Caco-2 (cell line): ENCODE results near the gene CAPZA1. TPM values are rescaled to one million over a fixed set of nuclear protein-coding genes. Genes with fewer than 3 reads are reported as not detected.

Source experiments
- BruUV-seq: library from RNA; stranded (reverse); fragments of 400-500 nt; replicated peaks from 2 replicates; lab custom pipeline; 2021; lab: Mats Ljungman, UMichigan
- CTCF ChIA-PET: fragments of 300-600 bp; sonication (Branson Sonifier 250); formaldehyde crosslinking; loops from one replicate; lab custom pipeline; 2022; ENCODE audit warnings: antibody characterized with exemption; lab: Charles Lee
- POLR2A ChIA-PET: fragments of 300-600 bp; sonication (Branson Sonifier 250); formaldehyde crosslinking; loops from one replicate; lab custom pipeline; 2022; ENCODE audit warnings: antibody characterized with exemption; lab: Charles Lee
- DNase-seq, 2 experiments: peaks; one replicate each; pipeline versions ENCODE4 v3.0.0 to v3.0.0-alpha.2; 2020 to 2022
- H3K27me3 ChIP-seq: replicated peaks from 2 replicates; pipeline ENCODE4 v1.6.0; 2011; ENCODE audit warnings: low read length; ENCODE audit not compliant: control insufficient read depth, insufficient read depth
- H3K36me3 ChIP-seq: 2 replicates; pipeline ENCODE4 v1.5.1; 2011; ENCODE audit warnings: low read length; ENCODE audit not compliant: control insufficient read depth, insufficient read depth
- H3K4me1 ChIP-seq: fragments of 250-450 bp; sonication (Bioruptor Pico); 2 replicates; pipeline ENCODE4 v1.5.1; 2020; ENCODE audit warnings: mild to moderate bottlenecking
- H3K4me3 ChIP-seq: 2 replicates; pipeline ENCODE4 v1.5.1; 2011; ENCODE audit warnings: low read depth, mild to moderate bottlenecking, control low read depth, low read length
- H3K9me3 ChIP-seq: fragments of 250-450 bp; sonication (Bioruptor Pico); 2 replicates; pipeline ENCODE4 v1.5.1; 2020; ENCODE audit warnings: mild to moderate bottlenecking, moderate library complexity
- H3K27ac Mint-ChIP-seq: one replicate; pipeline ENCODE4 v1.8.0; 2022; ENCODE audit warnings: mixed read lengths; ENCODE audit not compliant: unreplicated experiment
- H3K27me3 Mint-ChIP-seq: one replicate; pipeline ENCODE4 v1.8.0; 2022; ENCODE audit warnings: mixed read lengths; ENCODE audit not compliant: insufficient read depth, unreplicated experiment
- H3K36me3 Mint-ChIP-seq: one replicate; pipeline ENCODE4 v1.8.0; 2022; ENCODE audit warnings: mild to moderate bottlenecking, mixed read lengths; ENCODE audit not compliant: insufficient read depth, unreplicated experiment
- H3K4me1 Mint-ChIP-seq: one replicate; pipeline ENCODE4 v1.8.0; 2022; ENCODE audit warnings: low read depth, mixed read lengths; ENCODE audit not compliant: unreplicated experiment
- H3K4me3 Mint-ChIP-seq: one replicate; pipeline ENCODE4 v1.8.0; 2022; ENCODE audit warnings: mild to moderate bottlenecking, moderate library complexity, mixed read lengths; ENCODE audit not compliant: unreplicated experiment
- H3K9me3 Mint-ChIP-seq: one replicate; pipeline ENCODE4 v1.8.0; 2022; ENCODE audit warnings: mixed read lengths; ENCODE audit not compliant: unreplicated experiment
- intact Hi-C: fragments of 100-400 bp; cut with micrococcal nuclease; formaldehyde crosslinking; loops from one replicate; pipeline ENCODE4 v1.10.0; 2022; ENCODE audit not compliant: unreplicated experiment
- total RNA-seq: library from RNA; stranded (reverse); gene quantifications from 2 replicates; pipeline ENCODE4 v1.2.3, GENCODE V29; 2022
- TF ChIP-seq, protein P1 (sequence below), 2 experiments: fragments of 200-600 bp in 1 of 2; IDR thresholded peaks; 1 replicate in 1 of 2; 2 replicates in 1 of 2; pipeline versions ENCODE4 v1.5.1 to v1.8.0; 2011 to 2022; ENCODE audit warnings: antibody characterized with exemption in 1 of 2, control low read depth in 1 of 2, inconsistent platforms in 1 of 2, low read depth in 1 of 2, low read length in 1 of 2, mild to moderate bottlenecking in 1 of 2, moderate library complexity in 1 of 2; ENCODE audit not compliant: insufficient read depth in 1 of 2, severe bottlenecking in 1 of 2, unreplicated experiment in 1 of 2

The CAPZA1 gene
- total RNA-seq, 1 experiment from 2014 or later, result 82.4 TPM

DNA sequence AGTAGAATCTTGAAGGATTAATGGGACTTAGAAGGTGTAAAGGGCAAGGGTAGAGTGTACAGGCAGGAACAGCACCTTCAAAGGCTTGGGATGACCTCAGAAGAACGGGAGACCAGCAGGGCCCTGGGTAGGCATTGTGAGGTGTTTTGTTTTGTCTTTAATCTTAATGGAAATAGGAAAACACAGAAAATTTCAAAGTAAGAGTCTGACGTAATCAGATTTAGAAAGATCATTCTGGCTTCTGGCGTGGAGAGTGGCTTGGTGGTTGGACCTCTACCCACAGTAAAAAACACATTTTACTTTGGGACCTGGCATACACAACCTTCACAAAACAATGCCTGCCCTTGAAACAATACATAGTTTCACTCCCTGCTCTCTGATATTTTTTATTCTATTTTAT lies 59.0 kb downstream of the CAPZA1 start:
- POLR2A ChIA-PET, result no interaction called here
- no TSS peak for BruUV-seq
- Mint-ChIP-seq H3K27me3 (no peaks in the 10 kb centered on the region), H3K27ac (no peak overlapping the region), H3K9me3 (no peaks in the 10 kb centered on the region), H3K4me1 (peaks cover 13% of the 10 kb centered on the region), H3K4me3 (no peak overlapping the region), H3K36me3 (peaks cover 18% of the 10 kb centered on the region)
- DNase-seq, result no peak
- Histone ChIP-seq H3K4me3 (no peak overlapping the region), H3K9me3 (no peaks in the 10 kb centered on the region), H3K4me1 (peaks cover 8% of the 10 kb centered on the region; the same call in 1 of the 2 replicates), H3K27me3 (no peaks in the 10 kb centered on the region), H3K36me3 (no peaks in the 10 kb centered on the region)
- TF ChIP-seq, protein P1, sequence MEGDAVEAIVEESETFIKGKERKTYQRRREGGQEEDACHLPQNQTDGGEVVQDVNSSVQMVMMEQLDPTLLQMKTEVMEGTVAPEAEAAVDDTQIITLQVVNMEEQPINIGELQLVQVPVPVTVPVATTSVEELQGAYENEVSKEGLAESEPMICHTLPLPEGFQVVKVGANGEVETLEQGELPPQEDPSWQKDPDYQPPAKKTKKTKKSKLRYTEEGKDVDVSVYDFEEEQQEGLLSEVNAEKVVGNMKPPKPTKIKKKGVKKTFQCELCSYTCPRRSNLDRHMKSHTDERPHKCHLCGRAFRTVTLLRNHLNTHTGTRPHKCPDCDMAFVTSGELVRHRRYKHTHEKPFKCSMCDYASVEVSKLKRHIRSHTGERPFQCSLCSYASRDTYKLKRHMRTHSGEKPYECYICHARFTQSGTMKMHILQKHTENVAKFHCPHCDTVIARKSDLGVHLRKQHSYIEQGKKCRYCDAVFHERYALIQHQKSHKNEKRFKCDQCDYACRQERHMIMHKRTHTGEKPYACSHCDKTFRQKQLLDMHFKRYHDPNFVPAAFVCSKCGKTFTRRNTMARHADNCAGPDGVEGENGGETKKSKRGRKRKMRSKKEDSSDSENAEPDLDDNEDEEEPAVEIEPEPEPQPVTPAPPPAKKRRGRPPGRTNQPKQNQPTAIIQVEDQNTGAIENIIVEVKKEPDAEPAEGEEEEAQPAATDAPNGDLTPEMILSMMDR (IDR thresholded peaks at IDR 0.05; ENCODE audit: insufficient read depth in 1 of 2, low read depth in 1 of 2, low read length in 1 of 2, severe bottlenecking in 1 of 2, unreplicated experiment in 1 of 2), result no peak
- CTCF ChIA-PET, result no interaction called here
- intact Hi-C loops, result no loop called here

DNA sequence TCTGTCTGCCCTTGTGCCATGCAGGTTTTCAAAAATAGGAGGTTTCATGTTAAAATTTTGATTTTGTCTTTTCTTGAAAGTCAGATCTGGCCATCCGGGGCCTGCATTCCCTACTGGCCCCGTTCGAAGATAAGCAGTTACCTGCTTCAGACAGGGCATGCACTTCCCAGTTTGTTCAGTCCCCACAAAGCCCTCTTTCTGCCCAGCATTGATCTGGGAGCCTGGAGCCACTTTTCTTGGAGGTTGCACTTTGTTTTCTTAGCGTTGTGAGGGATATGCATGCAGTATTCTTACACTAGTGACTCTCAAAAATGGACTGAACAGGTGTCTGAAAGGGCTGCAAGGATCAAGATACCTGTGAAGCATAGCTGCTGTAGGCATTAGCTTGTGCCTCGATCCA lies 66.3 kb downstream of the CAPZA1 start:
- H3K36me3 ChIP-seq, result no peaks in the 10 kb centered on the region
- H3K4me3 ChIP-seq, result no peak overlapping the region
- Mint-ChIP-seq H3K36me3 (peaks cover 20% of the 10 kb centered on the region), H3K9me3 (no peaks in the 10 kb centered on the region), H3K4me3 (no peak overlapping the region), H3K27ac (no peak overlapping the region), H3K4me1 (peaks cover 10% of the 10 kb centered on the region), H3K27me3 (no peaks in the 10 kb centered on the region)
- H3K9me3 ChIP-seq, result no peaks in the 10 kb centered on the region
- no TSS peak for BruUV-seq
- POLR2A ChIA-PET, result no interaction called here
- TF ChIP-seq, protein P1 (IDR thresholded peaks at IDR 0.05; ENCODE audit: insufficient read depth in 1 of 2, low read depth in 1 of 2, low read length in 1 of 2, severe bottlenecking in 1 of 2, unreplicated experiment in 1 of 2), result no peak
- CTCF ChIA-PET, result no interaction called here
- H3K27me3 ChIP-seq, result no peaks in the 10 kb centered on the region
- DNase-seq, result no peak
- no peaks in the 10 kb centered on the region for H3K4me1 ChIP-seq
- intact Hi-C loops, result no loop called here

DNA sequence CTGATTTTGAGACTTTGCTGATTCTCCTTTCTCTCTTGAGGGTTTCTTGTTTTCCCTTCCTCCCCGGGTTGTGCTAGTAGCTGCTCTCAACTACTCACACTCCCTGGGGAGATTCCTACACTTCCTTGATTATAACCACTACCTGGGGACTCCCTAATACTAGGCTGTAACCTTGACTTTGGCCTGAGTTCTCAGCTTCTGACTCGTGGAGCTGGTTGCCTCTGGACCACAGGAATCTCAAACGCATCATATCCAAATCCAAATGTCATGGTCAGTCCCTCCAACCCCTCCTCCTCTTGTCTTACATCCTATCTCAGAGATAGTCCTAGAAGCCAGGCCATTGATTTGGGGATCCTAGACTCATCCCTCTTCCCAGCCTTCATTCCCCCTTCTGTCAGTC lies 66.8 kb downstream of the CAPZA1 start:
- no peak overlapping the region for H3K4me3 Mint-ChIP-seq
- no peak overlapping the region for H3K4me3 ChIP-seq
- no peaks in the 10 kb centered on the region for H3K9me3 ChIP-seq
- intact Hi-C loops, result no loop called here
- H3K4me1 Mint-ChIP-seq, result peaks cover 10% of the 10 kb centered on the region
- ChIA-PET CTCF (no interaction called here), POLR2A (no interaction called here)
- H3K27me3 Mint-ChIP-seq, result no peaks in the 10 kb centered on the region
- TF ChIP-seq, protein P1 (IDR thresholded peaks at IDR 0.05; ENCODE audit: insufficient read depth in 1 of 2, low read depth in 1 of 2, low read length in 1 of 2, severe bottlenecking in 1 of 2, unreplicated experiment in 1 of 2), result no peak
- no peak for DNase-seq
- no peak overlapping the region for H3K27ac Mint-ChIP-seq
- no peaks in the 10 kb centered on the region for H3K27me3 ChIP-seq
- no peaks in the 10 kb centered on the region for H3K9me3 Mint-ChIP-seq
- no peaks in the 10 kb centered on the region for H3K36me3 ChIP-seq
- no TSS peak for BruUV-seq
- no peaks in the 10 kb centered on the region for H3K4me1 ChIP-seq
- H3K36me3 Mint-ChIP-seq, result peaks cover 22% of the 10 kb centered on the region
